Stimulated activated CD8-positive, alpha-beta memory T cell treated with anti-CD3 and anti-CD28 coated beads, Interleukin-4, amount 100 ng/mL, for 4 hours (primary cell): ENCODE data around the gene BMS1.
"Not testable (repeated sequence)": the region's sequence is repeated elsewhere in the genome, so short reads cannot be mapped to it uniquely, and the experiment has no call there.

Source experiments
- DNase-seq, 2 donors: peaks; one replicate each; pipeline ENCODE4 v3.0.0-alpha.2; 2020; ENCODE audit warnings: low read depth in 2 of 2, low spot score in 1 of 2

The BMS1 gene

DNA sequence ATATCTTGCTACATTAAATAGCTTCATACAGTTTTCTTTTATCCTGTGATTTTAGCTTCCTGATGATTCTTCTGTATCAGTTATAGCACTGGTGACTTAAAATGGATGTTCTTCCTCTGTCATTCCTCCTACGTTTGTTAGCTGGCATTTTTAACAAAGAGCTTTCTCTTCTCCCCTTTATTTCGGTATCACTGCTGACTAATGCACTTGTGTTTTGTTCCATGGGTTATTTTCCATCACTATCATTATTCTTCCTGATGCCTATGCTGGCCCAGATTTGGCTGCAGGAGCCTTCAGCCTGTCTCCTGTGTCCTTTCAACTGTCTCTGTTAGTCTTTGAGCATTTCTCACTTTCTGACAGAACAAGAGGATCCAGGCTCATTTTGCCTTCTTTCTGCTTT, 13.1 kb downstream of the BMS1 start:
- no peak for DNase-seq

DNA sequence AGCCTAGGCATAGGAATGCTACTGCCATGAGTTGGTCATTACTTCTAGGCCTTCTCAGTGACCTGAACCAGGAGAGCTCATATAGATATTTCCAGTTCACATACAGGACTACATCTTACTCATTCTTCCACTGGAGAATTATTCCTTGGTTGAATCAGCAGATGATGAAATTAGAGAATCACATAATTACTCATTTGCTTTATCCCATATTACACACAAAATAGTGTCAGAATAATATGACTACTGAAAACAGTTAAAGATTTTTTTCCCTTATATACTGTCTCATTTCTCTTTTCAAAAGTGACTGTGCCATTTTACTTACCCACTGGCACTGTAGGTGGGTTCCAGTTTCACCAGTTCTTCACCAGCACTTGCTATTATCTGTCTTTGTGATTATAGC, 18.5 kb downstream of the BMS1 start:
- DNase-seq = no peak

DNA sequence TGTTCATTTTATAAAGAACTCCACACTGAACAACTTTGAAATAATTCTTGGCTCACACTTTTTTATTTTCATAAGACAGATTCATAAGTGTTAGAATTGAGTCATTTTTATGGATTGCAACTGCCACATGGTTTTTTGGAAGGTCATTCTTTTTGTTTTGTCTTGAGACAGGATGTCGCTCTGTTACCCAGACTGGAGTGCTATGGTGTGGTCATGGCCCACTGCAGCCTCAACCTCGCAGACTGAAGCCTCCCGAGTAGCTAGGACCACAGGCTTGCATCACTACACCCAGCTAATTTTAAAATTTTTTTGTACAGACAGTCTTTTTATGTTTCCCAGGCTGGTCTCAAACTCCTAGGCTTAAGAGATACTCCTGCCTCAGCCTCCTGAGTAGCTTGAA, 20.3 kb downstream of the BMS1 start:
- no peak for DNase-seq

DNA sequence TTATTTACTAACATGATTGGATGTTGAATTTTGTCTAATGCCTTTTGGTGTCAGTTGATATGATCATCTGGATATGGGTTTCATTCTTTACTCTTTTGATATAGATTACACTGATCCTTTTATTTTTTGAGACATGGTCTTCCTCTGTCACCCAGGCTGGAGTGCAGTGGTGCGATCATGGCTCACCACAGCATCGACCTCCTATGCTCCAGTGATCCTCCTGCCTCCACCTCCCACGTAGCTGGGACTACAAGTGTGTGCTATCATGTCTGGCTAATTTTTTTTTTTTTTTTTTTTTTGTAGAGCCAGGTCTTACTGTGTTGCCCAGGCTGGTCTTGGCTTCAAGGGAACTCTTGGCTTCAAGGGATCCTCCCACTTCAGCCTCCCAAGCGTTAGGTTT, 27.1 kb downstream of the BMS1 start:
- no peak for DNase-seq

DNA sequence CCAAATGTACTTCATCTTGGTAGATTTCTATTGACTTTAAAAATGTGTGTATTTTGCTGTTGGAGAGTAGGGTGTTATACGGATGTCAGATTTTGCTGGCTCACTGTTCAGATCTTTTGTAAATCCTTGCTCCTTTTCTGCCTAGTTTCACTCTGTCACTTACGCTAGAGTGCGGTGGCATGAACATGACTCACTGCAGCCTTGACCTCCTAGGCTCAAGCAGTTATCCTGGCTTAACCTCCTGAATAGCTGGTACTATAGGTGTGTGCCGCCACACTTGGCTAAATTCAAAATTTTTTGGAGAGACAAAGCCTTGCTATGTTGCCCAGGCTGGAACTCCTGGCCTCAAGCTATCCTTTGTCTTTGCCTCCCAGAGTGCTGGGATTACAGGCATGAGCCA, 29.4 kb downstream of the BMS1 start:
- no peak for DNase-seq

DNA sequence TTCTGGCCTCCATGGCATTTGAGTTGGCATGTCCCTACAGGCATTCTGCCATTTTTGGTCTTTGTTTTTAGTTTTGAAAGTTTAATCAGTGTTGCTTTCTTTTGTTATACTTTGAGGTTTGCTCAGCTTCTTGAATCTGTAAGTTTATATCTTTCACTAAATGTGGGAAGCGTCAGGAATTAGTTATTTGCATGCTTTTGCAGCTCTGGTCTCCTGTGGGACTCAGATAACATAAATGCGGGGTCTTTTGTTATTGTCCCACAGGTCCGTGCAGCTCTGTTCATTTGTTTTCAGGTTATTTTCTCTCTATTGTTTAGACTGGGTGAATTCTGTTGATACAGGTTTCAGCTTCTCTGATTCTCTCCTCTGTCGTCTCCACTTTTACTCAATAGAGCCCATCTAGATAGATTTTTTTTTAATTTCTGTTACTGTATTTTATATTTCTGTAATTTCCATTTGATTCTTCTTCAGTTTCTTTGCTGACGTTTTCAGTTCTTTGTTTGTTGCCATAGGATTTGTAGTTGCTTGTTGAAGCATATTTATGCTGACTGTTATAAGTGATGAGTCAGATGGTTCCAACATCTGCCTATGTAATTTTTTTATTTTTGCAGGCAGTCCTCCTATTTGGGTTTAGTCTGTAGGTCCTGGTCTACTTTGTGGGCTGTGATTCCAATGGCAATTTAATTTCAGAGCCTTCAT, 31.5 kb downstream of the BMS1 start:
- not testable (repeated sequence) for DNase-seq

DNA sequence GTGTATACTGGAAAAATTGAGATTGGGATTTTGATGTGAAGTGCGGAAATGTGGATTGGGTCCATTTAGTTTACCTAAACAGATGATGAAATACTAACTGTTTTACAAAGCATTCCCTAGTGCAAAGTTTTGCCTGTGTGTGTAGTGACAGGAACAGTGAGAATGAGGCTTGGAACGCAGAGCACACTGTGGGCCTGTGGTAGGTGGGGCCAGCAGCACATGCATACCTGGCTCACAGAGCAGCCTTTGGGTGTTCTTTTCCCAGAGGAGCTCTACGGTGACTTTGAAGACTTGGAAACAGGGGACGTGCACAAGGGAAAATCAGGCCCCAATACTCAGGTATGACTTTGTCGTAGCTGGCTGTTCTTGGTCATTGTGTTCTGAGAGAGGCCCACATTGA, 33.7 kb downstream of the BMS1 start:
- not testable (repeated sequence) for DNase-seq

DNA sequence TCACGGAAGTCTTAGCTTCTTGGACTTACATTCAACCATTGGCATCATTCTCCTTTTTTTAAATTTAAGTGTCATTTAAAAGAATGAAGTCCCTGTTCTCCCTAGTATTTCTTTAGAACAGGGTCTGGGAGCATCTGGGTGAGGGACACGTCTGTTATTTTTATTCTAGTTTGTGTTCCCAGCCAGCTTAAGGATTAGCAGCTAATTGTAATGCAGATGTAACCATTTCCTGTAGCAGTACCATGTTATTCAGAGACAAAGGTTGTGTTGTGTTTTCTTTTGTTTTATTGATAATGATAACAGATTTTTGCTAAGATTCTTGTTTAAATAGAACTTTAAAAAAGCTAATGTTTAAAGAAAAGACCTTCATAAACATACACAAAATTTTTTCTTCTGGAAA, 34.3 kb downstream of the BMS1 start:
- no peak for DNase-seq

DNA sequence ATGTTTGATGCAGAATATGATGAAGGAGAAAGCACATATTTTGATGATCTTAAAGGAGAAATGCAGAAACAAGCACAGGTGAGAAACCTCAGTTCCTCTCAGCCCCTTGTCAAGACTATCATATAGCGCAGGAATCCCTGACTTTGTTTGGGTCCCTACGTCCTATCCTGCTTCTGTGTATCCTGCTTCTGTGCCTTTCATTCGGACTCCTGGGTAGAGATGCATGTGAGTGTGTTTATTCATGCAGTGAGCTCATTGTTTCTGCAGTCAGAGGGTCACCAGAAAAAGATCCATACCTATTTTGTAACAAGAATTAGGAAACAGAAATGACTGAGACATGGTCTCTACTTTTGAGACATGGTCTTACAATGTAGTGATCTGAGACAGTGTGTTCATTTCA, 34.8 kb downstream of the BMS1 start:
- DNase-seq = not testable (repeated sequence)

DNA sequence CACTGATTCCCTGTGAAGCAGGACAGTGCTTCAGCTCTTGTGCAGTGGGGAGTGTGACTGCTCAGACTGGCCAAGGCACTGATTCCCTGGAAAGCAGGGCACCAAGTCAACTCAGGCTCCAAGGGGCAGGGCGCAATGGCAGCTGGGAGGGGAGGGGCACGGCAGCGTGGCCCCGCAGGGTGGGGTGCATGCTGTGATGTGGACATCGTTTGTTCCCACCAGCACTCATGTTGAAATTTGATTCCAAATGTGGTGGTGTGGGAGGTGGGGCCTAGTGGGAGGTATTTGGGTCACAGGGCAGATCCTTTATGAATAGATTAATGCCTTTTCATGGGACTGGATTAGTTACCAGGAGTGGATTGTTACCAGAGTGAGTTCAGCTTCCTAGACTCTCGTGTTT, 44.2 kb downstream of the BMS1 start:
- not testable (repeated sequence) for DNase-seq

DNA sequence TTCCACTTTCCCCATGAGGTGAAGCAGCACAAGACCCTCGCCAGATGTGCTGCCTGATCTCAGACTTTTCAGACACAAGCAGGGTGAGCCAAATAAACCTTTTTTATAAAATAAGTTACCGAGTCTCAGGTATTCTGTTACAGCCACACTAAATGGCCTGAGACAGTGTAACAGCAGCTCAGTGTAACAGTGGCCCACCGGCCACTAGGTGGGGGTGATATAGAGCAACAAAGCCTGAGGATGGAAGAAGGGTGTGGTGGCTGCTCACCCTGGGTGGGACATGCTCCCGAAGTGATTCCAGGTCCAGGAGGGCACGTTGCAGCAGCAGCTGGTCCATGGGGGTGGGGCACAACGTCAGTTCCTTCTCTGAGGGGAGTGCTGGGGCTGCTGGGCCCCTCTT, 44.6 kb downstream of the BMS1 start:
- DNase-seq = no peak

DNA sequence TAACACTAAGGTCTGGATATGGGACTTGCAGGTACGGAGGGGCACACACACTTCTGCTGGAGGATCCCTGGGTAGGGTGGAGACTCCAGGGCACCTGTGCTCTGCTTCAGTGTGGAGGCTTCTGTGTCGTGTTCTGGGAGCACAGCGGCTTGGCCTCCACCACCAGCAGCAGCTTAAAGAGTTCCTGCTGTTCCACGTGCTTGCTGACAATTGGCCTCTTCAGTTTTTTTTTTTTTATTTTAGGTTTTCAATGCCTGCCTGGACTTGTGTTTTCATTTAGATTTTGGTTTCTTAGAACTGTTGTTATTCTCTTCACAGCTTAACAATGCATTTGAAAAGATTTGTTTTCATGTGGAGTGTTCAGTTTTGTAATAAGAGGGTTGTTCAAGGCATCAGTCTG, 45.8 kb downstream of the BMS1 start:
- not testable (repeated sequence) for DNase-seq

DNA sequence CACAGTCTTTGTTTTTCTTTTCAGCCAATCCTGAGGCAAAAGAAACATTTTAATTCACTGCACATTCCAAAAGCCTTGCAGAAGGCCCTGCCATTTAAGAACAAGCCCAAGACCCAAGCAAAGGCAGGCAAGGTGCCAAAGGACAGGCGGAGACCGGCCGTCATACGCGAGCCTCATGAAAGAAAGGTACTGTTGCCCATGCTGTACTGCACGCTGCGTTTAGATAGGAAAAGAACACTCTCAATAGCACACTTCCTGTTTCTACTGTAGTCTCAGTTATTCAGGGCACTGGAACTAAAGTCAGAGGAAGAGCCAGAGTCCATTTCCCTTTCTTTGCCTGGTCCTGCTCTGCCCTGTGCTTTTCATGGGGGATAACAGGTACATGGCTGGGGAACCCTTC, 47.6 kb downstream of the BMS1 start:
- DNase-seq = no peak

DNA sequence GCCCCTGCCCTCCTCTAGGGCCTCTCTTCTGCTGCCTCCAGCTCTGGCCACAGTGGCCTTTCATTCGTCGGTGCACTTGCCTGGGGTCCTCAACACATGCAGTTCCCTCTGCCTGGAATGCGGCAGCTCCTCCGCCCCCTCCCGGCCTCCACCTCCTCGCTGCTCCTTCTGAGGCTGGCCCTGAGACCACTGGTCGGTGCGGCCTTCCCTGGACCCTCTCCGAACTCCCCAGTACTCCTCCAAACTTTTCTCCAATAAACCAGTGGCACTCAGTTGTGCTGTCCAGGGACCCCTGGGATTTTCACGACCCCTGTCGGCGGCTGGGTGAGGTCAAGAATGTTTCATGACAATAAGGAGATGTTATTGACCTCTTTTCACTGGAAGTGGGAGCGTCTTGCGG, 53.5 kb downstream of the BMS1 start:
- DNase-seq = no peak

DNA sequence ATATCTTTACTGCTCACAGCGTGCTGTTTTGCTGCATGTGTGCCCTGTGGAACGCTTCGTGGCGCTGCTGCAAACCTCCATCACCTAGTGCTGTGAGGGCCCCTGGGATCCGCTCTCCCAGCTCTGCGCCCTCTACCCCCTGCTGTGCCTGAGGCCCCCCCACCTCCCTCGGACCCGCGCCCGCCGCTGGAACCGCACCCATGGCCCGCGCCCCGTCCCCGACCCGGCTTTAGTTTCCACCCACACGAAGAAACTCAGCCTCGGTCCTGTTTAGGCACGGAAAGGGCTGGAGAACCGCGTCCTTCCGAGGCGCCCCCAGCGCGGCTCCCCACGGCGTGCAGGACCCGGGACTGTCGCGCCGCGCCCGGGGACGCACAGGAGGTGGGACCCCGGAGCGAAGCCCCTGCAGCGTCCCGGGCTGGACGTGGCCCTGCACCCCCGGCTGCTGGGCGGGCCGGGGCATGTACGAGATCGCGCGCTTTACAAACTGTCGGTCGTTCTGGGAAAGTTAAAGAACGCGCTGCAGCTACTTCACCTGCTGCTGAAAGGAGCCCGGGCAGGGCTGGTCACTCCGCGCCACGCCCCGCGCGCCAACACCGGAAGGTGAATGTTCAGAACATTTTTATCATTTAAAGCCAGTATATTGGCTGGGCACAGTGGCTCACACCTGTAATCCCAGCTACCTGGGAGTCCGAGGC, 54.3 kb downstream of the BMS1 start:
- no peak for DNase-seq

DNA sequence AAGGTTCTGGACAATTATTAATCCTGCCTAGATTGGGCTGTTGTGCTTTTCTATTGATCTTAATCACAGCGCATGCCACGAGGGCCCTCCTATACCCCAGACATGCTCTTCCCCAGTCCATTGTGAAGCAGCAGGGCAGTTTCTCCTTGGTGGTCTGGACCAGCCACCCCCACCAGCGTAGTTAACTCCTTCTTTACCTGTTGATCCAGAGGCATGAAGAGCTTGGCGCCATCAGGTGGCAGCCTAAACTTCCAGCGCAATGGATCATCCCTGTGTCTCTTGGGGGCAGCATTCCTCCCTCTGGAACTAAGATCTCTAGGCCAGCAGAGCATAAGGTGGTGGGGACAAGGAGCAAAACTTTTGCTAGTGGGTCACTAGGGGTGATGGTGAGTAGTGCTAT, 62.2 kb downstream of the BMS1 start:
- DNase-seq = not testable (repeated sequence)

DNA sequence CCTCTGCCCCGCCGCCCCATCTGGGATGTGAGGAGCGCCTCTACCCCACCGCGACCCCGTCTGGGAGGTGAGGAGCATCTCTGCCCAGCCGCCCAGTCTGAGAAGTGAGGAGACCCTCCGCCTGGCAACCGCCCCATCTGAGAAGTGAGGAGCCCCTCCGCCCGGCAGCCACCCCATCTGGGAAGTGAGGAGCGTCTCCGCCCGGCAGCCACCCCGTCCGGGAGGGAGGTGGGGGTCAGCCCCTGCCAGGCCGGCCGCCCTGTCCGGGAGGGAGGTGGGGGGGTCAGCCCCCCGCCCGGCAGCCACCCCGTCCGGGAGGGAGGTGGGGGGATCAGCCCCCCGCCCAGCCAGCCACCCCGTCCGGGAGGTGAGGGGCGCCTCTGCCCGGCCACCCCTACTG, 64.7 kb downstream of the BMS1 start:
- DNase-seq = not testable (repeated sequence)

DNA sequence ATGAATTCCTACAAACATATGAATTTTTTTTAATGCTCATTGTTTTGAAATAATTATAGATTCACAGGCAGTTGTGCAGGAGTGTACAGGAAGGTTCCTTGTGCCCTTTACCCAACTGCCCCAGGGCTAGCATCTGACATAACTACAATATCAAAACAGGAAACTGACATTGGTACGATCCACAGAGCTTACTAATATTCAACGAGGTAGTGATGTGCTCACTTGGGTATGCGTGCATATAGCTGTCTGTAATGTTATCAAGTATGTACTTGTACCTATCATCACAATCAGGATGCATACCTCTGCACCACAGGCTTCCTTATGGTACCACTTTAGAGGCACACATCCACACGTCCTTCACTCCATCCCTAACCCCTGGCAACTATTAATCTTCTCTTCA, 68.3 kb downstream of the BMS1 start:
- no peak for DNase-seq

DNA sequence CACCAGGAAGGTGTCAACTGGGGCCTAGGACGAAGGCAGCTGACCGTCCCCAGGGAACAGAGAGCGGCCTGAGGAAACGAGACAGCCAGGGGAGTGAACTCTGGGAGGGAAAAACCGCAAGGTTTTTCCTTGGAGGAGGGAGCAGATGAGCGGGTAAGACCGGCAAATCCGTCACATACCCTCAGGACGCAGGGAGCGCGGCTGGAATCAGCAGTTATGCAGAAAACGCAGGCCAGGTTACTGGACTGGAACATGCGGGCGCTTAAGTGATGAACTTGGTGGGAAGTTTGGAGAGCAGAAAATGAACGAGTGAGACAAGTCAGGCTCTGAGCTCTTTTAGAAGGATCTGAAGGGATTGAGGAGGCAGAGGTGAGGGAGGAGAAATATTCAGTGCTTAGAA, 76.7 kb downstream of the BMS1 start:
- DNase-seq = no peak

DNA sequence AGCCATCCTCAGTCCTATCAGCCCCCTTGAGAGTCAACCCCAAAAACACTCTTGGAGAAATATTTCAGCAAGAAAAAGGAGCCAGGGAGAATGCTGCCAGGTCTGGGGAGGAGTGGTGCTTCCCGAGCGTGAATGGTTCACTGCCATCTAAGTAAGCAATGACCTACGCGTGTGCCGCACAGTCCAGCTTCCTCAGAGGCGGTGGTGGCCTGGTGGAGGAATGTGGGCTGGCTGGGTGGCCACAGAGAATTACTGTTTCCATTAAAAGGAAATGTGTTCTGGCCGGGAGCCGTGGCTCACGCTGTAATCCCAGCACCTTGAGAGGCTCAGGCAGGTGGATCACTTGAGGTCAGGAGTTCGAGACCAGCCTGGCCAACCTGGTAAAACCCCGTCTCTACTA, 77.4 kb downstream of the BMS1 start:
- DNase-seq = not testable (repeated sequence)

DNA sequence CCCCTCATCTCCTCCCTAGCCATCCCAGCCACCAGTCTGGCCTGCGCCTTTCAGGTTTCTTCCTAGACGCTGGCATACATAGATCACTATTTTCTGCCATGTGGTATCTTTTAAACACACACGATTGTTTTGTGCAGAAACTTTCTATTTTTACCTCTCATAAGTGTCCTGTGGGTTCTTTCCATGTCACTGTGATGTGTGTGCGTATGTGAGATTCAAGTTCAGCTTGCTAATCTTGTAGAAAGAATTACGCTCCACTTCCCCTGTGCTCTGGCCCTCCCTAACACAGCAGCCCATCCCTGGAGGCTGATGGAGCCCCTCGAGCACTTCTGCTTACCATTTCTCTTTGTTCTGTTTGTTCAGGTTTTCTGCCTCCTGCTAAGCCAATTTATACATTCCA, 80.2 kb downstream of the BMS1 start:
- DNase-seq = not testable (repeated sequence)

DNA sequence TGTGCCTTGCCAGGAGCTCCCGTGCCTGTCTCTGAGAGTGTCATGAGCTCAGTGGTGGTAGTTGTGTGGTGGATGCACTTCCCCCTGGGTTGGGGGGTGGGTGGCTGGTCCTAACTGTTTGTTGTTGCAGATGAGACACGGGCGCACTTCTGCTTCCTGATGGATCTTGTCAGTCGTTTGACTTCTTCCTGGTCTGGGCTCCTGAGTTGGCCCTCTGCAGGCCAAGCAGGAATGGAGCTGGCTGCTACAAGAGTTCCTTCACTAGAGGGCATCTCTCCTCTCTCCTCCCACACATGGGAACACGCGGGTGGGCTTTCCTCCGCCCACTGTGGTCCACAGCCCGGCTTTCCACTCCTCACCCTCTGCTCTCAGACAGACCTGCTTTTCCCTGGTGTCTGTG, 82.0 kb downstream of the BMS1 start:
- DNase-seq = no peak

DNA sequence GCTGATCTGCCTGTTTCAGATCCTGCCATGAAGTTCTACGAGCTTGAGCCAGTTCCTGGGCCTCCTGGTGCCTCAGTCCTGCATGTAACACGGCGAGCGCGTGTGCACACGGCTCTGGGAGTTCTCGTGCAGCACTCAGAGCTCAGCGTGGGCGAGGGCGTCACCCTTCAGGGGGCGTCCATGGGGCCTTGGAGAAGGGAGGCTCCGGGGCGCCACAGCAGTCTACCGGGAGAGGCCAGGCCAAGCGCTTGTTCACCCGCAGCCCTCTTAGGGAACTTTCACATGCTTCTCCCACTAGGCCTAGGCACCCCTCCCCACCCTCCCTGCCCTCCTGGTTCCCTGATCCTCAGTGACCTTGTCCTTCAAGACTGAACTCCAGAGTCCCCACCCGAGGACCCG, 83.1 kb downstream of the BMS1 start:
- DNase-seq = no peak
